PC-3 (cell line): ENCODE results near the gene CD81.

Experiments
- EZH2 ChIP-seq: fragments of 300-600 bp; sonication (generic); IDR thresholded peaks from one replicate; pipeline ENCODE4 v1.6.1; 2017; ENCODE audit warnings: antibody characterized with exemption, mild to moderate bottlenecking, low read length; ENCODE audit not compliant: unreplicated experiment
- EZH2phosphoT487 ChIP-seq: fragments of 300-600 bp; sonication (generic); IDR thresholded peaks from 2 replicates; pipeline ENCODE4 v1.6.1; 2018; ENCODE audit warnings: mild to moderate bottlenecking, antibody characterized with exemption, low read length, borderline replicate concordance
- TF ChIP-seq, protein P1 (sequence below): fragments of 300-600 bp; sonication (generic); conservative IDR thresholded peaks from 2 replicates; pipeline ENCODE4 v1.5.1; 2017; ENCODE audit warnings: antibody characterized with exemption, low read depth, mild to moderate bottlenecking, low read length

DNA sequence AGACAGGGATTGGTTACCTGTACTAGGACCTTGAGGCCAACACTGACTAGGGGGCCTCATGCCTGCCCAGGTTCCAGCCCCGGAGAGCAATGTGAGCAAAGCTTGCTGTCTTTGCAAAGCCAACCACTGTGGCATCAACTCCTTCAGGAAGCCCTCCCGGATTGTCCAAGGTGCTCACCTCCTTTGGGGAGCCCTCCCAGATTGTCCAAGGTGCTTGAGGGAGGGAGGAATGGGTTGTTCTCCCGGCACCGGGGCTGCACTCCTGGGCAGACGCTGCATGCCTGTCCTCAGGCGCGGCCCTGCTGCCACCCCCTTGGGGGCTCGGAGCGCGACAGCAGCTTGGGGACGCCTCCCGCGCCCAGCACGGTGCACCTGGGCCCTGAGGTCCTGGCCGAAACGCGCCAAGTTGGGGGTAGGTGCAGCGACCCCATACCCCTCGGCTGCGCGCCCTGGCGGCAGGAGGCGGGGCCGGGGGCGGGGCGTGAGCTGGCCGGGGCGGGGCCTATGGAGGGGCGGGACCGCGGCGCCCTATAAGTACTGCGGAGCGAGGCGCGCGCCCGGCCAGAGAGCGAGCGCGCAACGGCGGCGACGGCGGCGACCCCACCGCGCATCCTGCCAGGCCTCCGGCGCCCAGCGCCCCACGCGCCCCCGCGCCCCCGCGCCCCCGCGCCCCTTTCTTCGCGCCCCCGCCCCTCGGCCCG is at the start of gene CD81:
- TF ChIP-seq, protein P1, sequence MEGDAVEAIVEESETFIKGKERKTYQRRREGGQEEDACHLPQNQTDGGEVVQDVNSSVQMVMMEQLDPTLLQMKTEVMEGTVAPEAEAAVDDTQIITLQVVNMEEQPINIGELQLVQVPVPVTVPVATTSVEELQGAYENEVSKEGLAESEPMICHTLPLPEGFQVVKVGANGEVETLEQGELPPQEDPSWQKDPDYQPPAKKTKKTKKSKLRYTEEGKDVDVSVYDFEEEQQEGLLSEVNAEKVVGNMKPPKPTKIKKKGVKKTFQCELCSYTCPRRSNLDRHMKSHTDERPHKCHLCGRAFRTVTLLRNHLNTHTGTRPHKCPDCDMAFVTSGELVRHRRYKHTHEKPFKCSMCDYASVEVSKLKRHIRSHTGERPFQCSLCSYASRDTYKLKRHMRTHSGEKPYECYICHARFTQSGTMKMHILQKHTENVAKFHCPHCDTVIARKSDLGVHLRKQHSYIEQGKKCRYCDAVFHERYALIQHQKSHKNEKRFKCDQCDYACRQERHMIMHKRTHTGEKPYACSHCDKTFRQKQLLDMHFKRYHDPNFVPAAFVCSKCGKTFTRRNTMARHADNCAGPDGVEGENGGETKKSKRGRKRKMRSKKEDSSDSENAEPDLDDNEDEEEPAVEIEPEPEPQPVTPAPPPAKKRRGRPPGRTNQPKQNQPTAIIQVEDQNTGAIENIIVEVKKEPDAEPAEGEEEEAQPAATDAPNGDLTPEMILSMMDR: no peak
- no peak for TF ChIP-seq EZH2
- no peak for TF ChIP-seq EZH2phosphoT487
